Nephron (organoid): ENCODE data around the gene PIK3R1.
A peak's percentile ranks its signal among the peaks of the same experiment; 100 is the strongest.

ENCODE experiments used
- H3K27ac Mint-ChIP-seq, 3 experiments: 2 replicates each; pipeline ENCODE4 v1.8.0; 2020; ENCODE audit warnings: mixed read lengths in 3 of 3, mild to moderate bottlenecking in 2 of 3, moderate library complexity in 1 of 3
- H3K27me3 Mint-ChIP-seq: 2 replicates; pipeline ENCODE4 v1.8.0; 2021; ENCODE audit warnings: low read depth, mild to moderate bottlenecking, moderate library complexity, mixed read lengths
- H3K36me3 Mint-ChIP-seq: 2 replicates; pipeline ENCODE4 v1.8.0; 2020; ENCODE audit warnings: low read depth, mixed read lengths
- H3K4me1 Mint-ChIP-seq: 2 replicates; pipeline ENCODE4 v1.8.0; 2020; ENCODE audit warnings: mixed read lengths
- H3K4me3 Mint-ChIP-seq, 3 experiments: 2 replicates each; pipeline ENCODE4 v1.8.0; 2020; ENCODE audit warnings: mild to moderate bottlenecking in 3 of 3, mixed read lengths in 3 of 3, moderate library complexity in 2 of 3
- H3K9me3 Mint-ChIP-seq: 2 replicates; pipeline ENCODE4 v1.8.0; 2020; ENCODE audit warnings: mixed read lengths
- TF ChIP-seq, protein P1 (sequence below), 3 experiments: fragments of 200-600 bp; sonication (generic); IDR thresholded peaks; one replicate each; pipeline ENCODE4 v1.5.0; 2021; ENCODE audit warnings: antibody characterized with exemption in 3 of 3; ENCODE audit not compliant: unreplicated experiment in 3 of 3

The PIK3R1 gene

DNA sequence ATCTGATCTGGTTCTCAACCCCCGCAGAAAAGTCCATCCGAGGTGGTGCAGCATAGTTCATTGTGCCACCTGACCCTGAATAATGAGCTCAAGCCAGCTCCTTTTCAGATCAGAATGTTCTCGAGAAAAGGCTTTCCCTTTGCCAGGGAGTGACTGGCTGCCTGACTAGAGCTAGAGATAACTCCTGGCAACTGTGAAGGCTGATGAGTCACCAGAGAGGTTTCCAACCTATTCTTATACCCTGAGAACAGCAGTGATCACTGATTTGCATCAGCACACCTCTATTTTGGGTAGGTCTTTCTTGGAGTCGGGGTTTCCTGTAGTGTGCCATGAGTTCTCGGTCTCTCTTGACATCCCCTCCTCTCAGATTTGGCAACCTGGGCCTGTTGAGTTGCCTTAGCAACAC is 127.9 kb downstream of the PIK3R1 start:
- peaks cover 3% of the 10 kb centered on the region for H3K27me3 Mint-ChIP-seq
- TF ChIP-seq, protein P1, sequence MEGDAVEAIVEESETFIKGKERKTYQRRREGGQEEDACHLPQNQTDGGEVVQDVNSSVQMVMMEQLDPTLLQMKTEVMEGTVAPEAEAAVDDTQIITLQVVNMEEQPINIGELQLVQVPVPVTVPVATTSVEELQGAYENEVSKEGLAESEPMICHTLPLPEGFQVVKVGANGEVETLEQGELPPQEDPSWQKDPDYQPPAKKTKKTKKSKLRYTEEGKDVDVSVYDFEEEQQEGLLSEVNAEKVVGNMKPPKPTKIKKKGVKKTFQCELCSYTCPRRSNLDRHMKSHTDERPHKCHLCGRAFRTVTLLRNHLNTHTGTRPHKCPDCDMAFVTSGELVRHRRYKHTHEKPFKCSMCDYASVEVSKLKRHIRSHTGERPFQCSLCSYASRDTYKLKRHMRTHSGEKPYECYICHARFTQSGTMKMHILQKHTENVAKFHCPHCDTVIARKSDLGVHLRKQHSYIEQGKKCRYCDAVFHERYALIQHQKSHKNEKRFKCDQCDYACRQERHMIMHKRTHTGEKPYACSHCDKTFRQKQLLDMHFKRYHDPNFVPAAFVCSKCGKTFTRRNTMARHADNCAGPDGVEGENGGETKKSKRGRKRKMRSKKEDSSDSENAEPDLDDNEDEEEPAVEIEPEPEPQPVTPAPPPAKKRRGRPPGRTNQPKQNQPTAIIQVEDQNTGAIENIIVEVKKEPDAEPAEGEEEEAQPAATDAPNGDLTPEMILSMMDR (IDR thresholded peaks at IDR 0.05; ENCODE audit: unreplicated experiment in 3 of 3): no peak
- no peak overlapping the region for H3K27ac Mint-ChIP-seq
- H3K4me1 Mint-ChIP-seq: peaks cover 10% of the 10 kb centered on the region
- H3K9me3 Mint-ChIP-seq: peaks cover 4% of the 10 kb centered on the region
- H3K36me3 Mint-ChIP-seq: no peaks in the 10 kb centered on the region
- H3K4me3 Mint-ChIP-seq: no peak overlapping the region

DNA sequence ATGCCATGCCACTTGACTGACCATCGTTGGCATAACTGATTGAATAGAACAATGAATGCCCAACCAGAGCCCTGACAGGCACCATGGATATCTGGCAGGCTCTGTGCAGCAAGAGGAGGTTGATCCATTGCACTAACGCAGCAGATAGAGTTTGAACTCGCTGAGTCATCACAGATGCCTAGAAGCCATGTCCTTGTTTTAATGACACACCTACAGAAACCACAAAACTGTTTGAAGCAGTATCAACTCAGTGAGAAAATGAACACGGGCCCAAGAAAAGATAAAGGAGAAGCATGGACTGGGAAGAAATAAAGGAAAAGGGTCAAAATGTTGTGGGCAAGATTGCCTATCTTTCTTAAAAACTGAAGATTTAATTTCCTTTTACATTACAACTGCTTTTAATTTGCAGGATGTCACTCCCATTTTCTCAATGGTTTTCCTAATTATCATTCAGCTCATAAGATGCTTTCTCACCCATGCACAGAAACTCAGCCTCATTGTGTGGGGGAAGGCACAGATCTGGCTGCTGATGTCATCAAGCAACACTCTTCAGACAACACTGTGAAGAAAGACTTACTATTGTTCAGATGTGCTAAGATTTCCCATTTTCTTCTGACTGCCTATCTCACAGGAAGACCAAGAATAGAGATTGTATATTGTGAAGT is 129.0 kb downstream of the PIK3R1 start:
- TF ChIP-seq, protein P1 (IDR thresholded peaks at IDR 0.05; ENCODE audit: unreplicated experiment in 3 of 3): no peak
- Mint-ChIP-seq H3K27ac (peak overlapping the region in 2 of 3 experiments; percentile 30 to 60), H3K9me3 (peaks cover 4% of the 10 kb centered on the region), H3K4me3 (no peak overlapping the region), H3K4me1 (peaks cover 10% of the 10 kb centered on the region), H3K36me3 (no peaks in the 10 kb centered on the region), H3K27me3 (peaks cover 3% of the 10 kb centered on the region)

DNA sequence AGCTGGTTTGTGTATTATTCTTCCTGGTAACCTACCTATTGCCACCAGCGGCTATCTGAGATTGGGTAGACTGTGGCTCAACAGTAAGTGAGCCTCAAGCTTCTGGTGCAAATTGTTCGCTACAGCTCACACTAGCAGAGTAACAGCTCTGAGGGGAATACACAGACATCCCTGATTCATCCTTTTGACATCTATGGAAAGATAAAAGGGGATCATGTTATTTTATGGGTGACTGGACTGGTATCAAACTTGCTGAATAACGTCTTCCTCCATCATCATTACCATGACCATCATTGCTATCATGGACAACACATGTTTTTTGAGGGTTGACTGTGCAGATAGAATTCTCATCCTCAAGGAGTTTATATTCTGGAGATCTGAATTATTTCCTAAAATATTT is 129.6 kb downstream of the PIK3R1 start:
- Mint-ChIP-seq H3K9me3 (peaks cover 4% of the 10 kb centered on the region), H3K27me3 (peaks cover under 1% of the 10 kb centered on the region), H3K4me3 (no peak overlapping the region), H3K36me3 (no peaks in the 10 kb centered on the region), H3K4me1 (peaks cover 10% of the 10 kb centered on the region), H3K27ac (peak overlapping the region in 2 of 3 experiments; percentile 30 to 60)
- TF ChIP-seq, protein P1 (IDR thresholded peaks at IDR 0.05; ENCODE audit: unreplicated experiment in 3 of 3): no peak

DNA sequence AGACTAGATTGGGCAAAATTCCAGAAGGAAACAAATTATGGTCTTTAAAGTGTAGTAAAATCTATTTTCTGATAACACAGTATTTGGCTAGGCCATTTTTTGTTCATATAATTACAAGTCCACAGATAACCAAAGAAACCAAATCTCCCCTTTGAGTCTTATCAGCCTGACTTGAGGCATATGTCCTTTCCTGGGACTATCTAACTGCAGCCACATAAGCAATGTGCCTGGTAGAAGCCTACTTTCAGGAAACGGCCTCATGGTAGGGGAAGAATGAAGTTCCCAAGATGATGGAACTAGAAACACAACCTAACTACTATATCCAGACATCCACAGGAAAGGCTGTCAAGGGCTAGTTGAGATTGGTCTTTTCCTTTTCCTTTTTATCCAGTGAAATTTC is 130.0 kb downstream of the PIK3R1 start:
- Mint-ChIP-seq H3K27ac (peak overlapping the region in 2 of 3 experiments; percentile 30 to 60), H3K9me3 (peaks cover 4% of the 10 kb centered on the region), H3K4me1 (peaks cover 10% of the 10 kb centered on the region), H3K36me3 (no peaks in the 10 kb centered on the region), H3K27me3 (no peaks in the 10 kb centered on the region), H3K4me3 (no peak overlapping the region)
- TF ChIP-seq, protein P1 (IDR thresholded peaks at IDR 0.05; ENCODE audit: unreplicated experiment in 3 of 3): no peak

DNA sequence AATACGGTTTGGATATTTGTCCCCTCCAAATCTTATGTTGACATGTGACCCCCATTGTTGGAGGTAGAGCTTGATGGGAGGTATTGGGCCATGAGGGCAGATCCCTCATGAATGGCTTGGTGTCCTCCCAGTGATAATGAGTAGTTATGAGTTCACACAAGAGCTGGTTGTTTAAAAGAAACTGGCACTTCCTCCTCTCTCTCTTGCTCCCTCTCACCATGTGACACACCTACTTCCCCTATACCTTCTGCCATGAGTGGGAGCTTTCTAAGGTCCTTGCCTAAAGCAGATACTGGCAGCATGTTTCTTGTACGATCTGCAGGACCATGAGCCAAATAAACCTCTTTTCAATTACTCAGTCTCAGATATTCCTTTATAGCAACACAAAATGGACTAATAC is 132.0 kb downstream of the PIK3R1 start:
- H3K27ac Mint-ChIP-seq: no peak overlapping the region
- no peak overlapping the region for H3K4me3 Mint-ChIP-seq
- peaks cover 4% of the 10 kb centered on the region for H3K9me3 Mint-ChIP-seq
- H3K4me1 Mint-ChIP-seq: peaks cover 17% of the 10 kb centered on the region
- no peaks in the 10 kb centered on the region for H3K27me3 Mint-ChIP-seq
- H3K36me3 Mint-ChIP-seq: no peaks in the 10 kb centered on the region
- TF ChIP-seq, protein P1 (IDR thresholded peaks at IDR 0.05; ENCODE audit: unreplicated experiment in 3 of 3): no peak
